Left lobe of liver (tissue), 2 donors: ENCODE results near the gene PKDCC. TPM values are rescaled to one million over a fixed set of nuclear protein-coding genes. Genes with fewer than 3 reads are reported as not detected.
A peak's percentile ranks its signal among the peaks of the same experiment; 100 is the strongest.

Experiments
- ATAC-seq: fragments of 200-7000 bp; cut with Tn5 transposase; one replicate; pipeline ENCODE4 v1.9.1; 2020; ENCODE audit warnings: mild to moderate bottlenecking, moderate library complexity
- DNase-seq: peaks from one replicate; pipeline ENCODE4 v3.0.0-alpha.2; 2020; ENCODE audit warnings: low spot score
- total RNA-seq: library from RNA; stranded (reverse); gene quantifications from one replicate; pipeline ENCODE4 v1.2.1, GENCODE V29; 2021
- donor health status: DM: no; HTN: no; CAD: no; lungs with moderate emphysema.
- donor health status: DM: no; HTN: yes; CAD: no.

PKDCC gene
- total RNA-seq, 1 donor from 2014 or later, result 14.2 TPM

DNA sequence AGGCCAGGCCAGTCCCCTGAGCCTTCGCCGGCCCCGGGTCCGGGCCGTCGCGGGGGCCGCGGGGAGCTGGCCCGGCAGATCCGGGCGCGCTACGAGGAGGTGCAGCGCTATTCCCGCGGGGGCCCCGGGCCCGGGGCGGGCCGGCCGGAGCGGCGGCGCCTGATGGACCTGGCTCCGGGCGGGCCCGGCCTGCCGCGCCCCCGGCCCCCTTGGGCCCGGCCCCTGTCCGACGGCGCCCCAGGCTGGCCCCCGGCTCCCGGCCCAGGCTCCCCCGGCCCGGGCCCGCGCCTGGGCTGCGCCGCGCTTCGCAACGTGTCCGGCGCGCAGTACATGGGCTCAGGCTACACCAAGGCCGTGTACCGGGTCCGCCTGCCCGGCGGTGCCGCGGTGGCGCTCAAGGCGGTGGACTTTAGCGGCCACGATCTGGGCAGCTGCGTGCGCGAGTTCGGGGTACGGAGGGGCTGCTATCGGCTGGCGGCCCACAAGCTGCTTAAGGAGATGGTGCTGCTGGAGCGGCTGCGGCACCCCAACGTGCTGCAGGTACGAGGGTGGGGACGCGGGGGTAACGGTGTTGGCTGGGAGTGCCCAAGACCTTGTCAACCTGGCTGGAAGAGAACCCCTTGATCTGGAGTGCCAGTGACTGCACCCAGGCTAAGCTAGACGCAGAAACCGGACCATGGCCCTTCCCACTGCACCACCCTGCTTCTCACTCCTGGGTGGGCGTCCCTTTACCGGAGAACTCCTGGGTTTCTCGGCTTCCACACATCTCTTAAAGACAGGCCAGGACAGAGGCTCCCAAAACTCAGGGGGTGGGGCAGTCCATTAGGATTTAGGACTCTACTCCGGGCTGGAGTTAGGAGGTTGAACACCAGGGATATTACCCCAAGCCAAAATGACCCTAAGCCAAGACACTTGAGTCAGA is 739 bp downstream of the PKDCC start:
- ATAC-seq (peak; percentile 26), DNase-seq (peak; percentile 52)

DNA sequence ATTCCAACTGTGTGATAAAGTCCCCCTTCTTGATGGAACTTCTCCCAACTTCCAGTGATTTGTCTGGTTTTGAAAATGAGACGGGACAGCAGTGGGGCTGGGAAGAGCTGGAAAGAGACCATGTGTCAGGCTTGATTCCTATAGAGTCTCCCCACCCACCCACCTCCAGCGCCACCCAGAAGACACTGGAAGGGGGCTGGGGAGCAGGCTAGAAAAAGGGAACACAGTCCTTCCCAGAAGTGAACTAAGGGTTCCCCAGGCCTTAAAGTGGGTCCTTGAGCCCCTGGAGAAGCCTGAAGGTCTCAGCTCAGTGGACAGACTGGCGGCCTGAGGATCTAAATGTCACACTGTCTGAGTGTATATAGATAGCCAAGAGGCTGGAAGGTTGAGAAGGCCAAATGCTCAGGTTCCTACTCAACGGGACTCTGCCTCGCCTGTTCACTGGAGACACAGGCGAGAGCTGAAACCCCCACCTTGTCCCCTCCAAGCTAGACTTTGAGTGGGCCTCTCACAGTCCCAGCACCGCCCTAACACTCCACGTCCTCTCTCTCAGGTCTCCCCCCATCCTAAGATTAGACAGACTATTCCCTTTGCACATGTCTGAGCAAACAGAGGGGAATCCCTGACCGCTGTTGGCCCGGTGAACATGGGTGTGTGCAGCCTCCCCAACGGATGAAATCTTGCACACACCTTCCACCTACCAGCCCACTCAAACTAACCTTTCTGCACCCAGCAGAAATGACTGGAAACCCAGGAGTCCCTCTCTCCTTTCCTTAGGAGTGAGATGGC is 1.6 kb downstream of the PKDCC start:
- ATAC-seq (no peak), DNase-seq (no peak)

DNA sequence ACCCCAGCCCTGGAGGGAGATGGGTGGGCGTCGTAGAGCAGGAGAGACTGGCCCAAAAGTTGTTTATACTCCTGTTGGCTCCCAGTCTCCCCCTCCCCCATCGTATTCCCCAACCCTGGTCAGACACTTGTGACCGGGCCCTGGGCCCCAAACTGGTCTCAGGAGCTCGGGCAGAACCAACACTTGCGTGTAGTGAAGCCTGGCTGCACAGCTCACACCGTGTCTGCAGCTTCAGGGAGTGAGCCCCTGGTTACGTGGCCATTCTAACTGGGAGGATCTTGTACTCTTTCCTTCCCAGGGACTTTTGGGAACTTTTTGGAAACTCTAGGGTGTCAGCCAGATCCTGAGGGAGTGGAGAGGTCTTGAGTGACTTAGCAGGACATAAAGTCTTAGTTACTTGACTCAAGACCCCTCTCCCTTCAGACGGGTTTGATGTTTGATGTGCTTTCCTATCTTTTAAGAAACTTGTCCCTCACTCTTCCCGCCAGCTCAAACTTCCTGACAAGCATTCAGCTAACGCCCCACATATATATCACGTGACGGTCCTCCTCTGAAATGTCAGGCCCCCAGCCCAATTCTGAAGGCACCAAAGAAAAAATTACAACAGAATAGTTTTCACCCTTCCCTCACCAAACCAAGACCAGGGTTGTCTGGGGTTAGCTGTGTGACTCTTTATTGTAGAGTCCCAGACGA is 2.3 kb downstream of the PKDCC start:
- no peak for DNase-seq
- ATAC-seq, result no peak

DNA sequence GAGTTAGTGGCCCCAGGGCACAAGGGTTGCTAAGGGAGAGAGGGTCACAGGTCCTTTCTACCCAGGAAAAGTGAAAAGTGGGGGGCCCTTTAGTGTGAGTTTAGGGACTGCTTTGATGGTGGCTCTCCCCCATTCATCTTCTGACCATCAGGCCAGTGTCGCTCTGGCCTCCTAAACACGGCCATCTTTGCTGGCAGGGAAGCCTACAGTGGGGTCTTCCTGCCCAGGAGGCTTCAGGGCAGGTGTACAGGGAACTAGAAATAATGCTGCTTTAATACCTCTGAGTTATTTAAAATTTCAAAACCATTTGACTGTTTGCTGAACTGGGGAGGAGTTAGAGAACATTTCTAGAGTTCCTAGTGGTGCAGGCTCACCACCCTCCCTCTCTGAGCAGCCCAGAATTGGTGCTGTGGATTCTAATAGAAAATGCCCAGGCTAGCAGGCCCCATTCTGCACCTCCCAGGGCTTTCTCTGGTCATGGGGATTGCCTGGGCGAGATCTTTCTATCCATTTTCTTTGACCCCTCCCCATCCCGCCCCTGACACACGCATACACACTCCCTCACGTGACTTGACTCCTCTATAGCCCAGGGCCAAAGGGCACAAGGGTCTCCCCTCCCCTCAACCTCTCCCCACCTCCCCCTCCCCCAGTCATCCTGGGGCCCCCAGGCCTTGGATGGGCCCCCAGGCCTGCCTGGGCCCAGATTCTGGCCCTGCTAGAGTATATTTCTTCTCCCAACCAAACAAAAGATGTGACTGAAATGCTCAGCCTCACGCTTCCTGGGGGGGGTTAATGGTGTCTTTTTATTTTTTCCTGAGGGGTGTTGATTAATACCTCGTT is 3.1 kb downstream of the PKDCC start:
- ATAC-seq (no peak), DNase-seq (no peak)

DNA sequence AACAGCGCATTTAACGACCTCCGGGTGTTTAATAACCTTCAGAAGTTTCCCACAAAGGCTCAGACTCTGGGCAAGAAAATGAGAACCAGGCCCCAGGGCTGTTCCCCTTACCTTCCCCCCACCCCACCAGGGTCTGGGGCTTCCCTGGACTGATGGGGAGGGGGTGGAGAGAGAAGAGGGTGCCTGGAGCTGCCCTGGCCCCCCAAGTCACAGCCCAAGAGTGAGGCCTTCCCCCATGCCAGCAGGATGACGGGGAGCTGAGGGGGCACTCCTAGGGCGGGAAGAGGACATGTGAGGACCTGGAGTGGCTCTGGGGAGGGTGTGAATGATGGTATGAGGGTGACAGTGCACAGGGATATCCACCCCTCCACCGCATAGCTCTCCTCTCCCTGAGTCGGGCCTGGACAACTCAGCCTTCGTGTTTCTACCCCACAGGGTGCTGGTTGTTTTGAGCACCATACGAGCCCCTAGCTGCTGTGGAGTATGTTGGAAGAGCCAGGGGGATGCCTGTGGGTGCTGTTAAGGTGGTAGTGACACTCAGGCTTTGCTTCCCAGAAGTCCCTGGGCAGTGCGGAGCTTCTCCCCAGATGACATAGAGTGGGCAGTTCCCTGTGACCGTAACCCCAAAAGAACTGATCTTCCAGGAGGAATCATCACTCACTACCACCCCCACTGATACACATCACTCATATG is 3.9 kb downstream of the PKDCC start:
- ATAC-seq (no peak), DNase-seq (no peak)

DNA sequence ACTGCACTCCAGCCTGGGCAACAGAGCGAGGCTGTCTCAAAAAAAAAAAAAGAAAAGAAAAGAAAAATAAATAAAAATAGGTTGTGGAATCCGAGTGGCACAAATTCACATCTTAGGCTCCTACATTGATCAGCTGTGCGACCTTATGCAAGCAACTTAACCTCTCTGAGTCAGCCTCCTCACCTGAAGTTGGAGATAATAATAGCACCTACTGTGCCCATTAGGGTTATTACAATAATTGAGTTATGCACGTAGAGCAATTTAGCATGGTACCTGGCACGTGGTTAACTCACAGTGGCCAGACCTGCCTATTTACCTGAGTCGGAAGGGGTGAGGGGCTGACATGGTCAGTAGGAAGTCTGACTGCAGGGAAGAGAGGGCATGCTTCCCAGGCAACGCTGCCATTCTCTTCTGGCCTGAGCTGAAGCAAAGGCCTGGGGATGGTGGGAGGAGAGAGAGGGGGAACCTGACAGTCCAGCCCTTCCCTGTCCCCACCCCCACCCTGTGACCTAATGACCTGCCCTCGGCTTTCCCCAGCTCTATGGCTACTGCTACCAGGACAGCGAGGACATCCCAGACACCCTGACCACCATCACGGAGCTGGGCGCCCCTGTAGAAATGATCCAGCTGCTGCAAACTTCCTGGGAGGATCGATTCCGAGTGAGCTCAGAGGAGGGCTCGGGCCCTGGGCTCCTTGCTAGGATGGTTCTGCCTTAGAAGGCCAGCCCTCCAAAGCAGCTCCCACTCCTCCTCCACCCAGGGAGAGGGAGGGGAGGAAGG is 5.1 kb downstream of the PKDCC start:
- ATAC-seq (no peak), DNase-seq (no peak)

DNA sequence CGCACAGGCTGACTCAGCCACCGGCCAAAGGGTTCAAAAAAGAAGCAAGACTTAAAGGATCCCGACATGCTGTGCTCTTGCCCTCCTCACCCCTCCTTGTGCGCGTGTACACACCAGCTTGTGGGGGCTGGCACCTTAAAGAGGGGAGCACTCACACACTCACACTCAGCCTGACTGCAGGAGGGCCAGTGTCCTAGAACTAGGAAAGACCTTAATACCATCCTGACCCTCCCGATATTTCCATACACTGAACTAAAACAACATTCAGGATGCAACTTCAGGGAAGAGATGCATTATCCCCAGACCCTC is 5.6 kb downstream of the PKDCC start:
- ATAC-seq (no peak), DNase-seq (no peak)

DNA sequence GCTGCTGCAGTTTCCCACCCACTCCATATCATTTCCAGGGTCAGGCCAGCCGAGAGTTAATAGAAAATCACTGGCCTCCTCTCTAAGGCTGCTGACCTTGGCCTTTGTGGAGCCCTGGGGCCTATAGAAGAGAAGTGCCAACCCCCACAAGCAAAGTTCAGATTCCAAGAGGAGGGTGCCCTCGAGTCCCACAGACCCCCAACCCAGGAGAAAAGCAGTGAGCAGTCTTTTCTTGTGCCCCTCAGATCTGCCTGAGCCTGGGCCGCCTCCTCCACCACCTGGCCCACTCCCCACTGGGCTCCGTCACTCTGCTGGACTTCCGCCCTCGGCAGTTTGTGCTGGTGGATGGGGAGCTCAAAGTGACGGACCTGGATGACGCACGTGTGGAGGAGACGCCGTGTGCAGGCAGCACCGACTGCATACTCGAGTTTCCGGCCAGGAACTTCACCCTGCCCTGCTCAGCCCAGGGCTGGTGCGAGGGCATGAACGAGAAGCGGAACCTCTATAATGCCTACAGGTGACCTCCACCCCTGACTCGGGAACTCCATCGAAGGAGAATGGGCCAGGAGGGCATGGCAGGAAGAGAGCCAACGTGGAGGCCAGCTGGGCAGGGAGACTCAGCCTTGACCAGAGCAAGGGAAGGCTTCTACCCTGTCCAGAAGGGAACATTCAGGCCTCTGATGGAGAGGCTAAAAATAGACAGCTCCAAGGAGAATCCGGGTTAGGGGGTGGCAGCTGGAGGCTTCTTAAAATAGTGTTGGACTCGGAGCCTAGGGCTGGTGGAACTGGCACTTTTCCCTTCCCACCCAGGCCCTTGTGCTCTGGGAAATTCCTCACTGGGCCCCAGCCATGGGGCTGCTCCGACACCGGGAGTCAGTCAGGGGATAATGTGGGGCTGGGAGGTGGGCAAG is 6.2 kb downstream of the PKDCC start:
- ATAC-seq (peak; percentile 8), DNase-seq (no peak)

DNA sequence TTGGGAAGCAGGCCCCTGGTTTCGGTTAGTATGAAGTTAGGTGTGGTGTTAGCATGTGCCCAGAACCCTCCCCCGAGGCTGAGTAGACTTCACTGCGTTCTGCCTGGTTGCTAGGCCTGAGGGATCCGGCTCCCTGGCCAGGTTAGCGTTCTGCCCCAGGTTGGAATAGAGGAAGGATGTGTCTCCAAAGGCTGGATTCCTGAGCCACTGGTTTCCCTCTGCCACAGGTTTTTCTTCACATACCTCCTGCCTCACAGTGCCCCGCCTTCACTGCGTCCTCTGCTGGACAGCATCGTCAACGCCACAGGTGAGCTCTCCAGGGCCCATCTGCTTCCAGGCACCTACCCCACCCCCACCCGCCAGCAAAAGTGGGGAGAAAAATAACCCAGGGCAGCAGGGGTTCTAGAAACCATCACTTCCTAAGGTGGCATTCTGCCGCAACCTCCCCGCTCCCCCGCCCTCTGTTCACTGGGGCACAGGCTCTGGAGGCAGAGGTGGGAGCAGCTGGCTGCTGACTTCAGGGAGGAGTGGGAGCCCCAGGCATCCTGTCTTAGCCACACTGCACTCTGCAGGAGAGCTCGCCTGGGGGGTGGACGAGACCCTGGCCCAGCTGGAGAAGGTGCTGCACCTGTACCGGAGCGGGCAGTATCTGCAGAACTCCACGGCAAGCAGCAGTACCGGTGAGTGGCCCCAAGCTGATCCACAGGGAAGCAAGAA is 7.1 kb downstream of the PKDCC start:
- no peak for ATAC-seq
- DNase-seq, result no peak

DNA sequence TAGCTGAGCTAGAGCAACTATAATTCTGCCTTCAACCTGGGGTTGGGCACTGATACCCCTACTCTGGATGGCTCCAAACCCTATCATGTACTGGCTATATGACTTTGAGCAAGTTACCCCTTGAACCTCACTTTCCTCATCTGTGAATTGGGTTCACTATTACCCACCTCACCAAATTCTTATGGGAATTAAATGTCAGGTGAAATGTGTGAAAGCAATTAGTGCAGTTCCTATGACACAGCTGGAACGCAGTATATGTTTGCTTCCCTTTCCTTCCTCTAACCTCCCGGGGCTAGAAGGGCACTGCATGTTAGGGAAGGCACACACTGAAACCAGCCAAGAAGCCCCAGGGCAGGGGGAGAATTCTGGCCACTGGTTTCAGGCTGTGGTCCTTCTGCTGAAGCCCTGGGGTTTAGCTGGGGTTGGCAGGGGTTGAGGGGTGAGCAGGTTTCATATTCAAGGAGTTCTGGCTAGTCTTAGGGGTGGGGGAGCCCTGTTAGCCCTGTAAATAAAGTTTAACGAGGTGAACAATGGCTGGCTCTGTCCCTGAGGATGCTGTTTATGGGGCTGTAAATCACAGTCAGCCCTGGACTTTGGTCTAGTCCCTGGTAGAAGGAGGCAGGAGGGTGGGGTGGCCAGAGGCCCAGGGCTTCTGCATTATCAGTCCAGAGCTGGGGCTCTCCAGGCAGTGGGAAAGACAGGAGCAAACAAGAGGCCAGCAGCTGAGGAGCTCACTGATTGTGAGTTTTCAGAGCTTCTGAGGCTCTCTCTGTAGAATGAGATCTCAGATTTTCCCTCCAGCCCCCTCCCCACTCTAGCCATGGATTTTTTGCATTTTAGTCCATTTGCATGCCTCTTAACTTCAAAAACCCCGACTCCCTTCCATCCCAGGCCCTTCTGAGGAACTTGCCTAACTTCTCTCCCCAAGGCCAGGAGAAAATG is 8.0 kb downstream of the PKDCC start:
- no peak for DNase-seq
- peak; percentile 27 for ATAC-seq

DNA sequence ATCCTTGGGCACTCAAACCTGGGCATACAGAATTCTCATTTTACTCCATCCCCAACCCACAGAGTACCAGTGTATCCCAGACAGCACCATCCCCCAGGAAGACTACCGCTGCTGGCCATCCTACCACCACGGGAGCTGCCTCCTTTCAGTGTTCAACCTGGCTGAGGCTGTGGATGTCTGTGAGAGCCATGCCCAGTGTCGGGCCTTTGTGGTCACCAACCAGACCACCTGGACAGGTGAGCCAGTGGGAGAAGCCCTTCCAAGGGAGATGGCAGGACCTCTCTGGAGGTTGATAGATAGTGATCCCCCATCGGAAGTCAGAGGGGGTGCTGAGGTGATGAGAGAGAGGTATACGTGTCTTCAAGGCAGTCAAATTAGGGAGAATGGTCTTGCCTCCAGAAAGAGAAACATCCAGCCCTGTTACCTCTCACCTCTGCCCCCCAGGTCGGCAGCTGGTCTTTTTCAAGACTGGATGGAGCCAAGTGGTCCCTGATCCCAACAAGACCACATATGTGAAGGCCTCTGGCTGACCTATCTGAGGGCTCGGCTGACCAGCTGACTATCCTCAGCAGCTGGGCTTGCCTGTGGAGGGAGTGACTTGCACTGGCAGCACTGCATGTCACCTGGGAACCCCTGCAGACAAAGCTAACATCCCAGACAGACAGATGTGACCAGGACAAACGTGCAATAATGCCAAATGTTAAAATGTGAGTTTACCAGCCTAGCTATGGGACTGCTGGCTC is 9.5 kb downstream of the PKDCC start:
- DNase-seq, result no peak

DNA sequence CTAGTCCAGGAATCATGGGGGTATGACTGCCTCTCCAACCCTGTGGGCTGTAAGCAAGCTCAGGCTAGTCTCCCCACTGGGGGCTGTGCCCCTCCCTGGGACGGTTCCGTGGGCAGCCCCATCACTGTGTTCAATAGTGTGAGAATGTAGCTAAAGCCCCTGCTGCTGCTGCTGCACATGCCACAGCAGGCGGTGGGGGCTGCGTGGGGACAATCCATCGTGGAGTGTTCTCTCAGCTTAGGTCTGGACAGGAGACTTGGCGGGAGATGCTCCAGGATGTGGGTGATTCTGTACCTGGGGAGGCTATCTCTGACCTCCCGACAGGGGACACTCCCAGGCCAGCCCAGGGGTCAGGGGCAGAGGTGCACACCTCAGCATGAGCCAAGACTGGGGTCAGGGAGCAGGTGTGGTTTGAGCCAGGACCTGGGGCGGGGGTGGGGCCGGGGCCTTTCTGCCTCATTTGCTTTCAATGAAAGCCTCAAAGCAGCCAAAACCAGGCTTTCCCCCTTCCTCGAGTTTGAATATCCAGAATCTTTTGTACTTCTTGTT is 10.2 kb downstream of the PKDCC start:
- DNase-seq (peak; percentile 55), ATAC-seq (peak; percentile 75)

More for the DNA sequence above, 9.5 kb downstream of the PKDCC start:
- no peak for ATAC-seq

DNA sequence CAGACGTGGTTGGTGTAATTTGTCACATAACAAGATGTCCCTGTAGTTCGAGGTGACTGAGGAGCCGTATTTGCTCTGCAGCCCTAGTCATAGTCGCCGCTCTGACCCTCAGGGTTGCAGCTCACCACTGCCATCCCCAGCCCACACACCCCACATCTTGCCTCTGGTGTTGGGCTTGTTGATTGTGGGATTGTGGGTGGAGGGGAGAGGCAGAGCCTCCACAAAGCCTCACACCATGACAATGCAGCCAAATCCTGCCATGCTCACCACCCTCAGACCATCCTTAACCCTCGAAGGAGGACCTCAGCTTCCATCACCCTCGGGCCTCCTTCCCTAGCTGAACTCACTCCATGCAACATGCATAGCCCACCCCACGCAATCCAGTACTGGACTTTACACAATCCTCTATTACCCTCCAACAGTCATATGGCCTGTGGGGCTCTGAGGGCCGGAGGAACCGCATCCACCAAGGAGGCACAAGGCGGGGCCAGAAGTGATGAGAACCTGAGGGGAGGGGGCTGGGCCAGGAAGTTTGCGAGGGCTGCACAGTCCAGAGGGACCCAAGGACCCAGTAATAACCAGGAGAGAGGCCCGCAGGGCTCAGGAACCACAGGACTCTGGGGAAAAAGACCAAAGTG is 11.6 kb downstream of the PKDCC start:
- DNase-seq, result no peak
- ATAC-seq, result no peak

DNA sequence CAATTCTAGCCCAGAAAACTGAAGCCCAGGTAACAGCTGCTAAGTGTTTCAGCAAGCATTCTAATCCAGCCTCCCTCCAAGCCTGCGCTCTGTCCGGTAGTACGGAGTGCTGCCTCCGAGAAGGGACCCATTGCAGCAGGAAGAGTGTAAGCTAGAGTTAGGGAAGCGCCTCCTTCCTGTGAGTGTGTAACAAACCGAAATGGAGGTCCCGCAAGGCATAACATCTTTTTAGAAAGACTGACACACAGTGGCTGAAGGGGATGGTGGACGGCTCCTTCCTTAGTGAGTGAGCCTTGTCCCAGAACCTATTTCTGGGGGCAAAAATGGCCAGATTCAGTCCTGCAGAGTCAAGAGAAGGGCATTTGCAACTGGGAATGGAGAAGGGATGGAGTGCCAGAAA is 12.2 kb downstream of the PKDCC start:
- no peak for DNase-seq
- ATAC-seq, result no peak
